ENCODE measurements around the gene CLCN2.

The CLCN2 gene

DNA sequence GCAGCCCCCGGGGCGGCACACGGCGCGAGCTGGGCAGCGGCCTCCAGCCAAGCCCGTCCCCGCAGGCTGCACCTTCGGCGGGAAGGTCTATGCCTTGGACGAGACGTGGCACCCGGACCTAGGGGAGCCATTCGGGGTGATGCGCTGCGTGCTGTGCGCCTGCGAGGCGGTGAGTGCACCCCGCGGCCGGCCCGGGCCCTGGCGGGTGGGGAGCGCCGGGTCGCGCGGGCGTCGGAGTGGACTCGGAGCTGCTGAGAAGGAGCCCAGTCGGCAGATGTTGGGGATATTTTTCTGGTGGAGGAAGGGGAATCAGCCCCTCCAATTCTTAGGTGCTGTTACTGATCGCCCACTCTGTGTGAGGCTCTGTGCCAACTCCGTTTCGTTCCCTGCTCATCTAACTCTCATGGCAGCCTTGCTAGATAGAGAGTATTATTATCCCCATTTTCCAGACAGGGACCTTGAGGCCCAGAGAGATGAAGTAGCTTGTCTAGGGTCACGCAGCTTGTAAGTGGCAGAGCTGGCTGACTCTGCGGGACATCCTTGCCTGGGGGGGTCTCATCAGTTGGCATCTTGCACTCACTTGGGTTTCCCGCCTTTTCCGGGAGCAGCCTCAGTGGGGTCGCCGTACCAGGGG lies 19.3 kb upstream of the CLCN2 start:
- DNase-seq: no peak

DNA sequence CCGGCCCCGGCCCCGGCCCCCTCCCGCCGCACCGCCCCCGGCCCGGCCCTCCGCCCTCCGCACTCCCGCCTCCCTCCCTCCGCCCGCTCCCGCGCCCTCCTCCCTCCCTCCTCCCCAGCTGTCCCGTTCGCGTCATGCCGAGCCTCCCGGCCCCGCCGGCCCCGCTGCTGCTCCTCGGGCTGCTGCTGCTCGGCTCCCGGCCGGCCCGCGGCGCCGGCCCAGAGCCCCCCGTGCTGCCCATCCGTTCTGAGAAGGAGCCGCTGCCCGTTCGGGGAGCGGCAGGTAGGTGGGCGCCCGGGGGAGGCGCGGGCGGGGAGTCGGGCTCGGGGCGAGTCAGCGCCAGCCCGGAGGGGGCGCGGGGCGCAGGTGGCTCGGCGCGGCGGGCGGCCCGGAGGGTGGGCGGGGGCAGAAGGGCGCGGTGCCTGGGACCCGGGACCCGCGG lies 18.8 kb upstream of the CLCN2 start:
- peak; percentile 39 for DNase-seq

DNA sequence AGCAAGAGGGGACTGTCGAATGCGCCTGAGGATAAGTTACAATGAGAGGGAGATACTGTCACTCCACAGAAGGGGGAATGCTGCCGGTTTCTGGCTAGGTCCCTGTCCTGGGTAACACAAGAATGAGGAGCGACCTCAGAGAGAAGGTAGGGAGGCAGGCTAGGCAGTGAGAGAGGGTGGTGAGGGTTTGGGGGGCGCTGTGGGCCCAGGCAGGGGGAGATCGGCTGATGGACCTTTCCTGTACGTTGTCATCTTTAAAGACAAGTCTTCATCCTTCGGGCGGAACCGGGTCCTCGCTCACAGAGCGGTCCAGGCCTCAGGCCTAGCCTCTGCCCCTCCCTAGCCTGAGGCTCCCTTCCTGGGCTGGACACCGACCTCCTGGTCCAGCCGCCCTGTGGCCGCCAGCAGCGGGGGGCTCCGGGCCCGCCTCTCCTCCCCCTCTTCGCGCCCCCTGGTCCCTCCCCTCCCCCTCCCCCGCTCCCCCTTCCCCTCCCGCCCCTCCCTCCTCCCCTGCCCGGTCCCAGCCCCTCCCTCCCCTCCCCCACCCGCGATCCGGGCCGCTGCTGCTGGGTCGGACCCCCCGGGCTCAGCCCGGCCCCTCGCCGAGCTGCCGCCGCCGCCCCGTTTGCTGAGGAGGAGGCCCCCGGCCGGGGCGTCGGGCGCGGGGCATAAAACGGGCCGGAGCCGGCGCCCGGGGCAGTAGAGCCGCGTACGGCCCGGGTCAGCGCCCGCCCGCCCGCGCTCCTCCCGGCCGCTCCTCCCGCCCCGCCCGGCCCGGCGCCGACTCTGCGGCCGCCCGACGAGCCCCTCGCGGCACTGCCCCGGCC lies 18.2 kb upstream of the CLCN2 start, which contains the start of gene CHRD:
Gene CHRD, plus strand, starts transcription at position 697 of the 827 bp plus-strand sequence. CDS start 265 bp downstream, outside the sequence.
- no peak for DNase-seq

DNA sequence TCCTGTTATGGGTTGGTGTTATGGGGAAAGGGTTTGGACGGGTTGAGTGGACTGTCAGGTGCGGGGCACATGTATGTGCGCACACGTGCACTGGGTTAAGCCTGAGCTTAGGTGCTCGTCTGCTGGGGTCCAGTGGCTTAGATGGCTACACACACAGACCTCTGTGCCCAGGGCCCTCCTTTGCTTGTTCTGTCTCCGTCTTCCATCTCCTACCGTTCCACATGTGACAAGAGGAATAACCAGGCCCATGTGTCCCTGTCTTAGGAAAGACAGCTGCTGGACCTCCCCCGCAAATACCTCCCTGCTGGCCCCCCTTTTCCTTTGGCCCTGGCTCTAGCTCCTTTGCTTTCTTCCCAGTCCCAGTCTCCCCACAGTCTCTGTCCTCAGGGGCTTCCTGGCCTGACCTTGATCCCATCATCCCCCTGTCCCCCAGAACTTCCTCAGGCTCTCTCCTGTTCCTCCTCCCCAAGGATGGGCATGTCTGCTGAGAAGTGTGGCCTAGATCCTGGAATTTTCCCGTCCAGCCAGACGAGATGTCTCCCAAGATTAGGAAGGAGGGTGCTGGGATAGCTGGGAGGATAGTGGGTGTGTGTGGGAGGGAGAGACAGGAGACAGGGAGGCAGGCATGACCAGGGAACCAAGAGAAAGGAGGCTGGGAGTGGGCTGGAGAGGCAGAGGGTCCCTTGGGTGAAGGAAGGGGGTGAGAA lies 17.4 kb upstream of the CLCN2 start:
- DNase-seq: no peak

DNA sequence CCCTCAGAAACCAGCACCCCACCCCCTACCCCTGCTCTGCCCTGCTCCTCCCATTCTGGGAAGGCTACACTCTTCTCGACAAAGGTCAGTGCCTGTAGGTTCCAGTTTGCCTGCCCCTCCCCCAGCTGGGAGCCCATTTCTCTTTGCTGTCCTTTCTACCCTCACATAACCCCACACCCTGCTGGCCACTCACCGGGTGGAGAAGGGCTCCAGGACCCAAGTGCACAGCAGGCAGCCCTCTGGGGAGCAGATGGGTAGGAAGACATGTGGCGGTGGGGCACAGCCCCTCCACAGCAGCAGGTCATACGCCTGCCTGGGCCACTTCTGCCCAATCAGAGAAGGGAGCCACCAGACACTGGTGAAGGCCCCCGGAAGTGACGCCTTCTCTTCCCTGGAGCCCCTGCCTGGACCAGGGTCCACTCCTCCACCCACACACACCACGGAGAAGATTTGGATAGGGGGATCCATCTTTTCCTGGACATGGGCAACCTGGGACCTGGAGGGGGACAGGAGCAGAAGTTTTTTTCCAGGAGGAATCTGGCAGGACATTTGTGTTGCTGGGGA lies 16.6 kb upstream of the CLCN2 start, which contains the start of gene THPO:
Gene THPO, minus strand, starts transcription at position 326 of the 564 bp plus-strand sequence. CDS start 1,948 bp downstream, outside the sequence.
- no peak for DNase-seq

DNA sequence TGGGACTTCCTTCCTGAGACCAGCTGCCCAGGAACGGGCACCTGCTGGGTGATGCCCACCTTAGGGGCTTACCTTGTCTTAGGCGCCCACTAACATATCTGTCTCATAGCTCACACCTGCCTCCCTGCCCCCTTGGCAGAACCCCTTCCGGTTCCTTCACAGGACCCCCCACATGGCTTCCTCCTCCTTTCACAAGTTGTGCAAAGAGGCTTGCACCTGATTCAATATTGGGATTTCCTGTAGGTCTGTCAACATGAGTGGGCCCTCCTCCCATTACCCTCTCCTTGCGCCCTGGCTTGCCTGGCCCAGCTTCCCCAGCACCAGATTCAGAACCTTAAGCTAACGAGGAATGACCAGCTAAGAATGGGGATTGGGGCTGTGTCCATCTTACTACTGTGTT lies 16.0 kb upstream of the CLCN2 start:
- DNase-seq: no peak

DNA sequence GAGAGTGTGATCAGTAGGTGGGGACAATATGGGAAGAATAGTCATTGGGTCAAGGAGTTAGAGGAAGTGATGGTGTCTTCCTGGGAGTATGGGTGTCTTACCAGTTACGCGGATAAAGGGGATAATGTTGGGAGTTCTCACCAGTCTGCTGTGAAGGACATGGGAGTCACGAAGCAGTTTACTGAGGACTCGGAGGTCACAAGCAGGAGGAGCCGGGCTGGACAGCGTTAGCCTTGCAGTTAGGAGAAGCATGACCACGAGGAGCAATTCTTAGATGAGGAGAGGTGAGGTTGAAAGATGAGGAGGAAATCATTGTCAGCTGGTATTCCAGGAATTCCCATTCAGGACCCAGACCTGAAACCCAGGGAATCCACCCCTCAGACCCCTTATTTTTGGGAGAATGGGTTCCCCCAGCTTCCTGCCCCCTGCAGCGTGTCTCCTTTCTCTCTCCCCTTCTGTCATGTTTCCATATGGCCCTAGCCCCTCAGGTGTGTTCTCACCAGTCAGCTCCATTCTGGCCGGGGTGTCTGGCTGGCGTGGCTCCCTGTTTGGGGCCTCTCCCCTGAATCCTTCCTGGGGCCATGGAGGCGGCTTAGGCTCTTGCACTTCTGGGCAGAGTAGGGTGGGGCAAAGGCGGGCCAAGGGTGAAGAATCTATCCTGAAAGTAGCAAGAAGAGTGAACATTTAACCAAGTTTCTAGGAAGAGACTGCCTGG lies 14.5 kb upstream of the CLCN2 start:
- no peak for DNase-seq

DNA sequence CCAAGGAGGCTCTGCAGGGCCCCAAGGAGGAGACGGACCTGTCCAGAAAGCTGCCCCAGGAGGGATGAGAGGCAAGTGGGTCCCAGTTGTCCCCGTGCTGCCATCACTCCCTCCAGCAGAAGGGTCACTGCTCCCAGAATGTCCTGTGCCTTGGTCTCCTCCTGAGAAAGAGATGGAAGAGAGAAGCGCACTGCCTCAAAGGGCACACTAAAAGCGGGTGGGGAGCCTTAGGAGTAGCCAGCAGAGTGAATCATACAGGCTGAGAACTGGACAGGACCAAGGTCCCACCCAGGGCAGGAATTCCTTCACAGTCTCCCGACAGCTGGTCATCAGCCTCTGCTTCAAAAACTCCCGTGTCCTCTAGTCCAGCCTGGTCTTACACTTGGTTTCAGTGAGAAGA lies 12.0 kb upstream of the CLCN2 start:
- peak; percentile 48 for DNase-seq

DNA sequence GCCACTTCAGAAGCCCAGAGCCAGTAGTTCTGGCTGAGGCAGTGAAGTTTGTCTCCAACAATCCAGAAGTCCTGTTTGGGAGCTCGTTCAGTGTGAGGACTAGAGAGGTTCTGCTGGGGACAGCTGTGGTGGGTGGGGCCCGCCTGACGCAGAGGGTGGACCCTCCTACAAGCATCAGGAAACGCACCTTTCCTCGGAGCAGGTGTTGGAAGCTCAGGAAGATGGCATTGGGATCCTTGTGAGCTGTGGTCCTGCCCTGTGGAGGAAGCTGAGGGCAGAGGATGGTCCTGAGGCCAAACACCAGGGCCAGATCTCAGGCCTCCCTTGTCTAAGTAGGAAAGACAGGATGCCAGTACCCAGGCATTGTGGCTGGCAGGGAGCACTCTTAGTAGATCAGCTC lies 11.5 kb upstream of the CLCN2 start:
- no peak for DNase-seq

DNA sequence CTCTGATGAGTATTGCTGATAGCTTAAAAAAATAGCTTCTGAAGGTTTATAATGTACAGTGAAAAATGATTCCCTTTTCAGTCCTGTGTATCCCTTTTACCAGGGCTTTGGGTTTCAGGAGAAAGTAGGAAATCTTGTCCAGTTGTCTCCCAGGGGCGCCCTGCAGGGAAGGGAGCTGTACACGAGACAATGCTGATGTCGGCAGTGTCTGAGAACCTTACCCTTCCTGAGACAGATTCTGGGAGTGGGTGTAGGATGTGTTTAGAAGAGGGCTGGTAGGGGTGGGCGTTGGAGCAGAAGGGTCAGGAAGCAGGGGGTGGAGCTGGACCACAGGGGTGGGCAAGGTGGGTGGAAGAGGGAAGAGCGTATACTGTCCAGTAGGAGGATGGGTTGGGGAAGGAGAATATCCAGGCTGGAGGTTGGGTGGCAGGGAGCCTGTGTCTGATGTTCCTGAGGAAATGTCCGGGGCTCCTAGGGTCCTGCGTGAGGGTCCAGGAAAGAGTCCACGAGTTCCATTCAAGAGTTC lies 11.0 kb upstream of the CLCN2 start:
- DNase-seq: no peak

DNA sequence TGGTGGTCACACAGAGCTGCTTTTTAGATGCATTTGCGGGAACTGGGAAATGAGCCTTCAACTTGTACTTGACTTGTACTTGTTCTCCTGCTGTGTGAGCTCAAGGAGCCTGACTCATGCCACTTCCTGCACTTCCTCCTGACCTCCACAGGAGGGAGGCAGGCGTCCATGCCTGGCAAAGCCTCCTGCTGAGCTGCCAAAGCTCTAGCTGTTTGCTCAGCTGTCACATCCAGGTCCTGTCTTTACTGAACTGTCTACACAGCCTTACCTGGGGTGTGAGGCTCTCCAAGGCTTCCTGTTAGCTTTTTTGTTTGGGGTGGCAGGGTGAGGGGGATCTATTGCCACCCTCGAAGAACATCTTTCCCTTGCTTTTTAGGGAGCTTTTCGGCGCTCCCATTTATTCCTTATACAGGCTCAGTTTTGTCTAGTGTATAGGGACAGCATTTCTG lies 10.2 kb upstream of the CLCN2 start:
- DNase-seq: peak; percentile 85

DNA sequence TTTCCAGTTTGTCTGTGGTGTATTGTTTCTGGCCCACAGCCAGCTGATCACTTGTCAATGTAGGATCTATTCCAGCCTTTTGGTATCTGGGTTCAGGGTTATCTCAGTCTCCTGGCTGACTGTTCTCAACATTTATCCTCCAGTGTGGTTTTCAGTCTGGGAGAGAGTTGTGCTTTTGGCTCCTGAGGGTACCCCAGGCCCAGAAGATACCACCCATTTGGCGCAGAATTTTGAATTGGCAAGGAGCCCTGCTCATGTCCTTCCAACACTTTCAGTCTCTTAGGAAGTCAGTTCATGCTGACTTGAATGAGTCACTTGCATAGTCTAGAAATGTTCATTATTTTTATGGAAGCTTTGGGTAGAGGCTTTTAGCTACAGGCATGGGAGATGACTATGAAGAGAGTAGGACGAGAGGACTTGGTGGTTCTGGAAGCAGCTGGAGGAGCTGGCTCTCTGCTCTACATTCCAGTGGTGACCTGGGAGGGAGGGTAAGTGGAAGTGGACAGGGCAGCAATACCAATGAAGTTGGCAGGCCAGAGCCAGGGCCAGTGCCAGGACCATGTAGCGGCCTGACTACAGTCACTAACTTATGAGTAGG lies 7.3 kb upstream of the CLCN2 start:
- DNase-seq: peak; percentile 72

DNA sequence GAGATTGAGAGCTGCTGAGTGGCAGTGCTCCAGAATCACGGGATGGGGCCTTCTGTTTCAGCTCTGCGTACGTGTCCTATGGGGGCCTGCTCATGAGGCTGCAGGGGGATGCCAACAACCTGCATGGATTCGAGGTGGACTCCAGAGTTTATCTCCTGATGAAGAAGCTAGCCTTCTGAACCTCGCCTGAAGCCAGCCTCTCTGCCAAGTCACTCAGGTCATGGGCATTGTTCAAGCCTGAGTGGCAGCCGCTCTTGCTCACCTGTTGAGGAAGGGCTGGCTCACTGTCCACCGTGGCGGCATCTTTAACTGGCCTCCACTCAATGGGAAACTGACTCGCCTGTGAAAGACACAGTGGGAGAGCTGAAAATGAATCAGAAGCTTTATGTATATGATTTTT lies 6.7 kb upstream of the CLCN2 start:
- no peak for DNase-seq

DNA sequence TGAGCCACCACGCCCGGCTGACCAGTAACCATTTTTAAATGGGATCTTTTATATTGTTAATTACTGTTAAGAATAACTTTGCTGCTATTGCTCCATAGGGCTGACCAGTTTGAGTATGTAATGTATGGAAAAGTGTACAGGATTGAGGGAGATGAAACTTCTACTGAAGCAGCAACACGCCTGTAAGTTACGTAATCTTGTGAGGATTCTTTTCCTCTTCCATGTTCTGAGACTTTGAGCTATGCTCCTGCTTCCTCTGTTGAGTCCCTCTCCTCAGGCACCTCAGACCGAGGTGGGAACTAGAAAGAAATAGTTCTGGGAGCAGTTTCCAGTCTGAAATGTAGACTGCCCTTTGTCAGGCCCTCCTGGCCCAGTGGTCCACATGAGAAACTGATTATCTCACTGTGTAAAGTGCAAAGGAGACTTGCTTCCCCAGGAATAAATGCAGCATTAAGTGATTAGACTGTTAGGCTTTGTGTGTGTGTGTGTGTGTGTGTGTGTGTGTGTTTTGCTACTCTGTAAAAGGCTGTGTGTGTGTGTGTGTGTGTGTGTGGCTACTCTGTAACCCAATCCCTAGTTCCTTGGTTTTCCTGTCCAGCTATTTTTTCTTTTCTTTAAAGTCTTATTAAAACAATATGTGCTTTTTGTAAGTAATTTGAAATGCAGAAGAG lies 5.3 kb upstream of the CLCN2 start:
- no peak for DNase-seq

DNA sequence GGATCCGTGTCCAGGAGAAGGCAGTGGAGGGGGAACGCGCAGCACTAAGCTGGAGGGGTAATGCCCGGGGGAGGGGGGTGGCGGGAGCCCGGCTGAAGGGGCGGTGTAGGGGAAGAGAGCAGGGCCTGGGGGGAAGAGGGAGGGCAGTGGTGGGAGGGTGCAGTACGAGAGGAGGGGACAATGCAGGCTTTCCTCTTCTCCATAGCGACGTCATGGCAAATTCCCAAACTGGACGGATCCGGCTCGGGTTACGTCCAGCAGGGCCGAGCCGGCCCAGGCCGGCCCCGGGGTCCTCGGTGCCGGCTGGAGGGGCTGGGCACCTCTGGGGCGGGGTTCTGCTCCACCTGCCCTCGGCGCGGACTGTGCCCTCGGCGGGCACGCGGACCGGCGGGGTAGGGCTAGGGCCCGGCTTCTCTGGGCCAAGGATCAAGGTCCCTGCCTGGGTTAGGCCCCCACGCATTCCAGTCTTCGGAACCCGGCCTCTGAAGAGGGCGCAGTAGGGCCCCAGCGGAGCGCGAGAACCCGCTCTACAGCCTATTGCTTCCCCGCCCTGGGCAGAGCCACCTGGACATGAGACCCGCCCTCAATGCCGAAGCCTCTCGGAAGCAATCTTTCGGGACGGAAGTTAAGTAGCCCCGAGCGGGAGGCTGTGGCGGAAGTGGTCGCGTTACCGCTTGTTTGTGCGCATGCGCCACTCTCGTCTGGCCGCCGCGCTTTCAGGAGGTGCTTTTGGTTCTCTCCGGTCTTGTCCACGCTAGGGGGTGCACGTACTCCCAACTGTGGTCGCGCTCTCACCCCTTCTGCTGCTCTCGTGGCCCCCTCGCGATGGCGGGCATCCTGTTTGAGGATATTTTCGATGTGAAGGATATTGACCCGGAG lies 1.5 kb upstream of the CLCN2 start:
- peak; percentile 99 for DNase-seq

DNA sequence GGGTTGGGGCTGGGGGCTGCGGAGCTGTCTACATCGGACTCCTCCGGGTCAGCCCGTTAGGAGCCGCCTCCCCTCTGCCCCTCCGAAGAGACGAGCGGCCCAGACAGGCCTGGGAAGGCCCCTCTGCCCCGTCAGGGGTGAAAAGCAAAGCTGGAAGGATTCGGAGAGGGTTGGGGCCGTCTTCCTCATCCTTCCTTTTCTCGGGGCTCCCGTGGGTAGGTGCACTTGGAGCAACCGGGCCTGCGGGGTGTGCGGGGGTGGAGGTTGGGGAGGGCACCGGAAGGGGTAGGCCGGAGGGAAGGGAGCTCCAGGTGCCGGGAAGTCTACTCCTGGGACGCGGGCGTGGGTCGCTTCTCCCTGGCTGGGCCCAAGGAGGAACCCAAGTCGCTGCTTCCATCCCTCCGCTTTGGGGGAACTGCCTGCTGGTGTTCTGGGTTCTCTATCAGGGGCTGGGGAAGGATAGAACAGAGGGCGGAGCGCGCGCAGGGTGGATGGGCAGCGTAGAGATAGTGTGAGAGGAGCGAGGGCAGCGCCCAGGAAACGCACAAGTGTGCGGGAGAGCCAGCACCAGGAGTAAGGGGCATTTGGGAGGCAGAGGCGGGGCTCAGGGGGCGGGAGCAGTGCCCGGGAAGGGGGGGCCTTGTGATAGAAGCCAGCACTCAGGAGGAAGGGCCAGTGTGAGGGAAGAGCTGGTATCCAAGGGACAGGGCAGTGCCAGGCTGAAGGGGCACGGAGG lies 695 bp upstream of the CLCN2 start:
- DNase-seq: peak; percentile 77

DNA sequence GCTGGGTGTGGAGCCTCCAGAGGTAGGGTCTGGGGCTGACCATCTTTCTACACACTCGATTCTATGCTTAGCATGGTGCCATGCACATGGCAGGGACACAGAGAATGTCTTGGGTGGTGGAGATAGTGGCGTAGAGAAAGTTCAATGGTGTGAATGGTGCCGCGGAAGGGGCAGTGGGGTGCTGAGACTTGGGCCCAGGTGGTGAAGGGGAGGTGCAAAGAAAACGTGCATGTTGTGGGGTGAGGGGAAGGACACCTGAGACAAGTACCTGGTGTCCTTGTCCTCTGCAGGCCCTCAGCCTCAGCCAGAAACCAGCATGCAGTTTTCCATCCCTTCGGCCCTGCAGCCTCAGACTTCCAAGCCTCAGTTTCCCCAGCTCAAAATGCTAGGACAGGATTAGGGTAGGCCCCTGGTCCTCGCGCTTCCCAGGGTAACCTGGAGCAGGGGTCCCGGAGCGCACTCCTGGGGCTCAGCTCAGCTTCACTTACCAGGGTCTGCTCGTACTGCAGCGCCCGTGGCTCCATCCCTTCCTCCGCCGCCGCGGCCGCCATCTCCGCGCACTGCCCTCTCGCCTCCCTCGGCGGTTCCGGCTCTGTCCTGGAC lies 375 bp downstream of the CLCN2 start:
- DNase-seq: no peak

DNA sequence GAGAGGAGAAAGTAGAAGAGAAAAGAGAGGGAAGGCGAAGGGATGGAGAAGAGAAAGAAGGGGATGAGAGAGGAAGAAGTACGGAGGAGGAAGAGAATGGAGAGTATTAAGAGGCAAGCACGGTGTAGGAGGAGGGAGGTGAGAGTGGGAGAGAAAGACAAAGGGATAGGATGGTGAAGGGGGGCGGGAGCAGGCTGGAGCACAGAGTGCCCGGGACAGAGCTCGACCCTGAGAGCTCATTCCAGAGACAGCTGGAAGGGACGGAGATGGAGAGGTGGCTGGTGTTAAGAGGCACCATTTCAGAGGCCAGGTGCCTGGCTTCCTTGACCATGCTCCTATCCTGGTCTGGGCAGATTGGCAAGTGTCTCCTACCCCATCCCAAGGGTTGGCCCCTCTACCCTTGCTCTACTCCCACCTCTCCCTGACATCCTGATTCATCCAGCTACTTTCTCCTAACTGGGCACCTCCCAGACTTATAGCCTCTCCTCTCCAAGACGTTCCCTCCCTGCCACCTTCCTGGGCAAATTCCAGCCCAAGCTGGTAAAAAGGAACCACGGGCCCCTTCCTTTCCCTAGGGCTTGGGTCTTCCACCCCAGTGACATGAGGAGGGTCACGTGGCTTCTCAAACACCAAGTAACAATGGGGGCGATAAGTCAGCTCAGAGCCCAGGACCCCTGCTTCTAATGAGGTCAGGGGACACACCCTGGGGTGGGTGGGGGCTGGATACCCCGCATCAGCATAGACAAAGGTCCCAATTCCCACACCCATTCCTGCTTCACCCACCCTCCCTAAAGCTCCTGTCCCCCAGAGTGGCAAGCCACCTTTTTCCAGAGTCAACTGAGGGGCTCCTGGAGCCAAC lies 1.1 kb downstream of the CLCN2 start:
- no peak for DNase-seq
